Measurements from ENCODE around the gene TDP1.

GRCh38 chr14:90019824-90020523 lies 64.2 kb downstream of the TDP1 start:
- TF ChIP-seq EZH2 (IDR thresholded peaks at IDR 0.05), result no peak
- no peak for TF ChIP-seq CTCF (IDR thresholded peaks at IDR 0.05)

Measured in neural progenitor cell (in vitro differentiated cells).